HG02870 (cell line): ENCODE measurements around the gene AP1AR.
"Not testable (repeated sequence)": the region's sequence is repeated elsewhere in the genome, so short reads cannot be mapped to it uniquely, and the experiment has no call there.

Source experiments
- ATAC-seq: cut with Tn5 transposase; IDR thresholded peaks from one replicate; pipeline ENCODE4 v1.9.1; 2021; ENCODE audit warnings: mild to moderate bottlenecking, moderate library complexity; ENCODE audit not compliant: unreplicated experiment

AP1AR gene

DNA sequence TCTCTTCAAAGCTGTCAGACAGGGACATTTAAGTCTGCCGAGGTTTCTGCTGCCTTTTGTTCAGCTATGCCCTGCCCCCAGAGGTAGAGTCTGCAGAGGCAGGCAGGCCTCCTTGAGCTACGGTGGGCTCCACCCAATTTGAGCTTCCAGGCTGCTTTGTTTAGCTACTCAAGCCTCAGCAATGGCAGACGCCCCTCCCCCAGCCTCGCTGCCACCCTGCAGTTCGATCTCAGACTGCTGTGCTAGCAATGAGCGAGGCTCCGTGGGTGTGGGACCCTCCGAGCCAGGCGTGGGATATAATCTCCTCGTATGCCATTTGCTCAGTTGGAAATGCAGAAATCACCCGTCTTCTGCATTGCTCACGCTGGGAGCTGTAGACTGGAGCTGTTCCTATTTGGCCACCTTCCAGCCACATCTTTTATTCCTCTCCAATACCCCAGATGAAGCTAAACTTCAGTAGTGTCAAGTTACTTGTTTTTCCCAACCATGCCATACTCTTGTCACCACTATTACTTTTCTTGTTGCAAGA lies 77.7 kb downstream of the AP1AR start:
- ATAC-seq: not testable (repeated sequence)

- no peak for ATAC-seq
Measured at GRCh38 chr4:112311516-112311915, 79.9 kb downstream of the AP1AR start.

DNA sequence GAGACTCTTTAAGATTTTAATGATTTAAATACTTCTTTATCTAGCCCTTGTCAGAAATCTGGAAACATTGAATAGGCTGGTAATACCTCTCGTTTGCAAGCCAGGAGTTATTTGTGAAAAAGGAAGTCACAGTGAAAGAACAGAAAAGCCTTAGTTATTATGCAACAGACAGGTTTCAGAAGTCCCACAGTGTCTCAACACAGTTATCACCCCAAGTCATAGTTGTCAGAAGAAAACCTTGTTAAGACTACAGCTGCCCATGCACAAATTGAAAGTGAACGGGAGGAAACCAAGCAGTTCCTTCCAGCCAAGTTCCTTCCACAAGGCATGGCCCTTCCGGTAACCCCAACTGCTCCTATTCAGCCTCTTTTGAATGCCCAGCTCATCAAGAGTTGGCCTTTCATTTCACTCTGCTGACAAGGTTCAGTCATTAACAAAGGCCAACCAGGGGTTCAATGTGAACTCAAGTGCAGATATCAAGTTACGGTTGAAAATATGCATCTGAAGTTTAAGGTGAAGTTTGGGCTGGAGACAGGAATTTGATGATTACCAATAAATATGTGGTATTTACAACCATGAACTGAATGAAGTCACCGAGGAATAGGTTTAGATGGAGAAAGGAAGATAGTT lies 81.1 kb downstream of the AP1AR start:
- ATAC-seq: peak; percentile 98

GRCh38 chr4:112315446-112315845 lies 83.9 kb downstream of the AP1AR start:
- ATAC-seq: no peak

DNA sequence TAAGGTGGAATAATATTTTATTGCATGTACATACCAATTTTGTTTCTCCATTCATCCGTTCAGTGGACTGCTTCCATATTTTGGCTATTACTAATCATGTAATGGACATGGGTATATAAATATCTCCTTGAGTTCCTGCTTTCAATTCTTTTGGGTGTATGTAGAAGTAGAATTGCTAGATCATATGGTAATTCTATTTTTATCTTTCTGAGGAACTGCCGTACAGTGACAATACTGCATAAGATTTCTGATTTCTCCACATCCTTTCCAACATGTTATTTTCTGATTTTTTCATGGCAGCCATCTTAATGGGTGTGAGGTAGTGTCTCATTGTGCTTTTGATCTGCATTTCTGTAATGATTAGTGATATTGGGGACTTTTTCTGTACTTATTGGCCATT lies 84.8 kb downstream of the AP1AR start:
- no peak for ATAC-seq

GRCh38 chr4:112318239-112319142 lies 86.9 kb downstream of the AP1AR start:
- peak; percentile 97 for ATAC-seq
